RPMI8226 (cell line): Measurements from ENCODE around the gene SLC6A11.

Source experiments
- DNase-seq: peaks from one replicate; pipeline ENCODE4 v3.0.0-alpha.2; 2015

SLC6A11 gene

GRCh38 chr3:10985181-10985580 is 169.2 kb downstream of the SLC6A11 start:
- no peak for DNase-seq

- no peak for DNase-seq
Measured at GRCh38 chr3:10986592-10986991, 170.6 kb downstream of the SLC6A11 start.

GRCh38 chr3:10988001-10988665 is 172.1 kb downstream of the SLC6A11 start:
- DNase-seq = no peak

GRCh38 chr3:10988991-10989484 is 173.0 kb downstream of the SLC6A11 start:
- DNase-seq = no peak
